OCI-LY7 (cell line): ENCODE data around the gene KCNQ5. TPM values are rescaled to one million over a fixed set of nuclear protein-coding genes. Genes with fewer than 3 reads are reported as not detected.

Experiments
- BruUV-seq: library from RNA; stranded (reverse); fragments of 400-500 nt; replicated peaks from 2 replicates; lab custom pipeline; 2021; lab: Mats Ljungman, UMichigan
- CTCF ChIA-PET: fragments of 300-600 bp; sonication (Branson Sonifier 250); formaldehyde crosslinking; loops from one replicate; lab custom pipeline; 2022; ENCODE audit warnings: antibody characterized with exemption; ENCODE audit not compliant: unreplicated experiment; lab: Charles Lee
- POLR2A ChIA-PET: fragments of 300-600 bp; sonication (Branson Sonifier 250); formaldehyde crosslinking; loops from one replicate; lab custom pipeline; 2022; ENCODE audit warnings: antibody characterized with exemption; lab: Charles Lee
- DNase-seq: peaks from one replicate; pipeline ENCODE4 v3.0.0-alpha.2; 2015; ENCODE audit warnings: low spot score
- H2AFZ ChIP-seq: fragments of 200-600 bp; sonication (generic), shearing (Covaris generic); 2 replicates; pipeline ENCODE4 v1.6.1; 2014; ENCODE audit warnings: mild to moderate bottlenecking, antibody characterized with exemption, low read length, moderate library complexity
- H3K27ac ChIP-seq: fragments of 200-600 bp; sonication (generic); 2 replicates; pipeline ENCODE4 v1.5.1; 2014; ENCODE audit warnings: mixed run types, low read depth, mild to moderate bottlenecking, moderate library complexity, low read length, inconsistent platforms; ENCODE audit not compliant: poor library complexity, severe bottlenecking
- H3K36me3 ChIP-seq: fragments of 200-600 bp; sonication (generic); 2 replicates; pipeline ENCODE4 v1.6.1; 2014; ENCODE audit warnings: mild to moderate bottlenecking, antibody characterized with exemption, low read length, moderate library complexity, mixed read lengths; ENCODE audit not compliant: insufficient read depth
- H3K4me1 ChIP-seq: fragments of 200-600 bp; sonication (generic); 2 replicates; pipeline ENCODE4 v1.5.1; 2014; ENCODE audit warnings: mild to moderate bottlenecking, low read length; ENCODE audit not compliant: insufficient read depth, poor library complexity, severe bottlenecking
- H3K4me2 ChIP-seq: fragments of 200-600 bp; sonication (generic); 2 replicates; pipeline ENCODE4 v1.6.1; 2014; ENCODE audit warnings: mild to moderate bottlenecking, low read length
- H3K4me3 ChIP-seq: fragments of 200-600 bp; sonication (generic); 2 replicates; pipeline ENCODE4 v1.5.1; 2014; ENCODE audit warnings: mild to moderate bottlenecking, low read depth, low read length; ENCODE audit not compliant: poor library complexity, severe bottlenecking
- H3K79me2 ChIP-seq: fragments of 200-600 bp; sonication (generic); 2 replicates; pipeline ENCODE4 v1.6.1; 2016; ENCODE audit warnings: low read depth, mild to moderate bottlenecking, low read length, moderate library complexity, mixed read lengths; ENCODE audit not compliant: insufficient read depth
- H3K9me2 ChIP-seq: fragments of 200-600 bp; sonication (generic); 2 replicates; pipeline ENCODE4 v1.6.1; 2016; ENCODE audit warnings: mild to moderate bottlenecking, low read length, mixed read lengths; ENCODE audit not compliant: insufficient read depth
- H3K9me3 ChIP-seq: fragments of 200-600 bp; sonication (generic); 2 replicates; pipeline ENCODE4 v1.6.1; 2014; ENCODE audit warnings: mild to moderate bottlenecking, mixed run types, low read length, mixed read lengths
- H4K20me1 ChIP-seq: fragments of 200-600 bp; sonication (generic); 2 replicates; pipeline ENCODE4 v1.6.1; 2014; ENCODE audit warnings: mild to moderate bottlenecking, antibody characterized with exemption, low read length, moderate library complexity, mixed read lengths; ENCODE audit not compliant: insufficient read depth
- EZH2phosphoT487 ChIP-seq: fragments of 200-600 bp; sonication (generic); IDR thresholded peaks from 2 replicates; pipeline ENCODE4 v1.6.1; 2018; ENCODE audit warnings: low read depth, borderline replicate concordance, mild to moderate bottlenecking, mixed run types, antibody characterized with exemption, low read length, moderate library complexity, mixed read lengths
- intact Hi-C: fragments of 100-400 bp; cut with micrococcal nuclease; formaldehyde crosslinking; loops from one replicate; pipeline ENCODE4 v1.10.0; 2022; ENCODE audit not compliant: unreplicated experiment
- total RNA-seq, 2 experiments: library from RNA; depleted of rRNA in 1 of 2; stranded (reverse); fragments of >200 nt in 1 of 2; shearing (Covaris generic) in 1 of 2; gene quantifications; 2 replicates each; pipeline ENCODE4 v1.2.3, GENCODE V29; 2014 to 2022
- TF ChIP-seq, protein P1 (sequence below): fragments of 200-600 bp; sonication (generic); conservative IDR thresholded peaks from 2 replicates; pipeline ENCODE4 v1.5.1; 2014; ENCODE audit warnings: mild to moderate bottlenecking, antibody characterized with exemption, low read length, moderate library complexity, mixed read lengths

KCNQ5 gene
- total RNA-seq, 2 experiments from 2014 or later: 26.1 to 29.7 TPM

DNA sequence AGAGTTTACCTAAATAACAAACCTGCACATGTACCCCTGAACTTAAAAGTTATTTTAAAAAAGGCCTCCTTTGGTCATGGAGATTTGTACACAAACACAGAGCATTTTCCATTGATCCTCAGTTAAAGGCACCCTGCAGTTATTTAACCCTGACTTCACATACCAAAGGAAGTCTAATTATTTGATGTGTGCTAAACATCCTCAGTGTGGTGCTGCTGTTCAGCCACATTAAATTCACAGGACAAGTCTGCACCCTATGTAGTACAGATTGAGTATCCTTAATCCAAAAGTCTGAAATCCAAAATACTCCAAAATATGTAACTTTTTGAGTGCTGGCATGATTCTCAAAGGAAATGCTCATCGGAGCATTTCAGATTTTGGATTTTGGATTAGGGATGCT, 21.4 kb downstream of the KCNQ5 start:
- DNase-seq: no peak
- BruUV-seq: no TSS peak
- Histone ChIP-seq H3K9me3 (no peaks in the 10 kb centered on the region), H3K9me2 (no peaks in the 10 kb centered on the region), H3K4me3 (no peak overlapping the region), H3K79me2 (peaks cover 90% of the 10 kb centered on the region), H3K27ac (no peak overlapping the region), H3K4me2 (no peak overlapping the region), H2AFZ (no peak overlapping the region), H3K4me1 (peaks cover 14% of the 10 kb centered on the region), H4K20me1 (0 out of 2 replicates have a peak, but pooled peaks cover 4% of the 10 kb centered on the region), H3K36me3 (peaks cover 53% of the 10 kb centered on the region)
- TF ChIP-seq EZH2phosphoT487: no peak
- TF ChIP-seq, protein P1, sequence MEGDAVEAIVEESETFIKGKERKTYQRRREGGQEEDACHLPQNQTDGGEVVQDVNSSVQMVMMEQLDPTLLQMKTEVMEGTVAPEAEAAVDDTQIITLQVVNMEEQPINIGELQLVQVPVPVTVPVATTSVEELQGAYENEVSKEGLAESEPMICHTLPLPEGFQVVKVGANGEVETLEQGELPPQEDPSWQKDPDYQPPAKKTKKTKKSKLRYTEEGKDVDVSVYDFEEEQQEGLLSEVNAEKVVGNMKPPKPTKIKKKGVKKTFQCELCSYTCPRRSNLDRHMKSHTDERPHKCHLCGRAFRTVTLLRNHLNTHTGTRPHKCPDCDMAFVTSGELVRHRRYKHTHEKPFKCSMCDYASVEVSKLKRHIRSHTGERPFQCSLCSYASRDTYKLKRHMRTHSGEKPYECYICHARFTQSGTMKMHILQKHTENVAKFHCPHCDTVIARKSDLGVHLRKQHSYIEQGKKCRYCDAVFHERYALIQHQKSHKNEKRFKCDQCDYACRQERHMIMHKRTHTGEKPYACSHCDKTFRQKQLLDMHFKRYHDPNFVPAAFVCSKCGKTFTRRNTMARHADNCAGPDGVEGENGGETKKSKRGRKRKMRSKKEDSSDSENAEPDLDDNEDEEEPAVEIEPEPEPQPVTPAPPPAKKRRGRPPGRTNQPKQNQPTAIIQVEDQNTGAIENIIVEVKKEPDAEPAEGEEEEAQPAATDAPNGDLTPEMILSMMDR: no peak
- CTCF ChIA-PET: no interaction called here
- POLR2A ChIA-PET: no interaction called here
- intact Hi-C loops: no loop called here

DNA sequence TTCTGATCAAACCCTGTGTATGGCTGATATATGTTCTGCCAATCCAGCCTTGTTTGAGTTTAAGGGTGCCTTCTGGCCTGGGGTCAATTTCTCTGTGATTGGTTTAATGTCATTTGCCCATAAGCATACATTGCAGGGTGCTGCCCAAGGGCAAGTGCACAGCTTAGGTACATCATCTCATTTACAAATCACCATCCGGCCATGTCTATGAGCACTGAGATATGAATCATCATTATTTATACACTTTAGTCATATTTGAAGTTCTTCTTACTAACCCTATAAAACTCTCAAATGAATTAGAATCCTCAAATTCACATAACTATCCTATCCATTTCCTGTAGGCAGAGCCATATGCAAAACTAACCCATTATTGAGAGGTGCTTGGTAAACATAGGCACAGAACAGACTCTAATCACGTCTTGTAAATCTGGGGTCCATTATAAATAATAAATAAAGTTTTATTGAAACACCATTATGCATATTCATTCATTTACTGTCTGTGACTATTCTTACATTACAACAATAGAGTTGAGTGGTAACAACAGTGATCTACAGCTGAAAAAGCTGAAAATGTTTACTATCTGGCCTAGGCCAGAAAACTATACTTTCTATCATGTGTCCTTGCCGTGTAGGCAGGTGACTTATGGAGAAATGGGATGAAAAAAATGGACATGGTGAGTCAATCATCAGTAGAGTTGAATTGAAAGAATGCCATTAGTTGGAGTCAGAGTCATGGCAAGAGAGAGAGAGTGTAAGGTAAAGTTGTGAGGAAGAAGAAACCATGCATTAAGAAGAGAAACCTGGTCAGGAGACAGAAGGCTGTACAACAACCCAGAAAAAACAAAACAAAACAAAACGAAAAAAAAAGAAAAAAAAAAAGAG, 25.0 kb downstream of the KCNQ5 start:
- H3K27ac ChIP-seq: no peak overlapping the region
- peaks cover 26% of the 10 kb centered on the region for H3K4me1 ChIP-seq
- TF ChIP-seq, protein P1: no peak
- TF ChIP-seq EZH2phosphoT487: no peak
- 0 out of 2 replicates have a peak, but pooled peaks cover 5% of the 10 kb centered on the region for H4K20me1 ChIP-seq
- no peak overlapping the region for H2AFZ ChIP-seq
- CTCF ChIA-PET: no interaction called here
- peaks cover 90% of the 10 kb centered on the region; the same call in 1 of the 2 replicates for H3K79me2 ChIP-seq
- H3K4me3 ChIP-seq: no peak overlapping the region
- H3K36me3 ChIP-seq: peaks cover 40% of the 10 kb centered on the region
- POLR2A ChIA-PET: interaction anchor here (1.1 kb wide), 2 partner anchors 9 to 11 kb away, joined by 3 to 5 read pairs; no protein-coding TSS in a partner anchor
- BruUV-seq: no TSS peak
- no peaks in the 10 kb centered on the region for H3K9me2 ChIP-seq
- no peak overlapping the region for H3K4me2 ChIP-seq
- H3K9me3 ChIP-seq: no peaks in the 10 kb centered on the region
- intact Hi-C loops: no loop called here
- DNase-seq: no peak

DNA sequence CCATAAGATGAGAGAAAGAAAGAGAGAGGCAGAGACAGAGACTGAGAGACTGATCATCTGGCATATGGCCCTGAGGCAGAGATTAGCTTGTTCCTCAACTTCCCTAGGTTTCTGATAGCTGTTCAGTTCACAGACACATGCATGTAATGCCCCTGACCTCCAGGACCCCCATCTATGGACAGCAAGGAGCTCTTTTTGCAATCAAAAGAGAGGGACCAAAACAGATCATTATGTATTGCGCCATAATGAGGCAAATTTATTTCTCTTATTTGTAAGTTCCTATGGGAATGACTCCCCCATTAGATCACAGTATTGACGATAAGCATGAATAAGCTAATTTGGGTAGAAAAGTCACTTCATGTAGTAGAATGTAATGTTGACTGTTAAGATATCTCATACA, 25.6 kb downstream of the KCNQ5 start:
- no peak for TF ChIP-seq EZH2phosphoT487
- TF ChIP-seq, protein P1: no peak
- Histone ChIP-seq H3K4me1 (peaks cover 27% of the 10 kb centered on the region), H3K4me3 (no peak overlapping the region), H4K20me1 (0 out of 2 replicates have a peak, but pooled peaks cover 8% of the 10 kb centered on the region), H3K79me2 (peaks cover 90% of the 10 kb centered on the region; the same call in 1 of the 2 replicates), H3K9me2 (no peaks in the 10 kb centered on the region), H3K27ac (no peak overlapping the region), H3K36me3 (peaks cover 39% of the 10 kb centered on the region), H3K9me3 (no peaks in the 10 kb centered on the region), H3K4me2 (no peak overlapping the region), H2AFZ (no peak overlapping the region)
- ChIA-PET POLR2A (interaction anchor here (1.1 kb wide), 2 partner anchors 9 to 10 kb away, joined by 3 to 5 read pairs; no protein-coding TSS in a partner anchor), CTCF (no interaction called here)
- intact Hi-C loops: no loop called here
- no TSS peak for BruUV-seq
- DNase-seq: no peak
